ENCODE results near the gene SREK1. TPM values are rescaled to one million over a fixed set of nuclear protein-coding genes. Genes with fewer than 3 reads are reported as not detected.

The SREK1 gene
- total RNA-seq, 1 donor from 2014 or later = 60.7 TPM

- Histone ChIP-seq H3K9me3 (no peaks in the 10 kb centered on the region), H3K4me1 (no peaks in the 10 kb centered on the region), H3K4me3 (no peak overlapping the region), H3K27ac (no peak overlapping the region), H3K36me3 (peaks cover 95% of the 10 kb centered on the region), H3K27me3 (ENCODE audit: low read depth) (no peaks in the 10 kb centered on the region)
- intact Hi-C loops (cut with DNase I) = no loop called here
- DNase-seq (no peak), ATAC-seq (no peak)
- peak; percentile 20 for TF ChIP-seq CTCF (IDR thresholded peaks at IDR 0.05)
These were observed 30.2 kb downstream of the SREK1 start for GRCh38 chr5:66174338-66174737.

GRCh38 chr5:66178799-66179198 is 34.7 kb downstream of the SREK1 start:
- Histone ChIP-seq H3K4me1 (no peaks in the 10 kb centered on the region), H3K36me3 (peaks cover 85% of the 10 kb centered on the region), H3K4me3 (no peak overlapping the region), H3K9me3 (no peaks in the 10 kb centered on the region), H3K27me3 (ENCODE audit: low read depth) (no peaks in the 10 kb centered on the region), H3K27ac (no peak overlapping the region)
- TF ChIP-seq CTCF (IDR thresholded peaks at IDR 0.05) = no peak
- intact Hi-C loops (cut with DNase I) = no loop called here
- no peak for ATAC-seq
- DNase-seq = no peak

- no peak for ATAC-seq
- H3K36me3 ChIP-seq = peaks cover 80% of the 10 kb centered on the region
These were observed 35.4 kb downstream of the SREK1 start for GRCh38 chr5:66179297-66180051.

GRCh38 chr5:66180282-66181155 is 36.4 kb downstream of the SREK1 start:
- ATAC-seq (no peak), DNase-seq (no peak)
- no peak for TF ChIP-seq CTCF (IDR thresholded peaks at IDR 0.05)
- peaks cover 69% of the 10 kb centered on the region for H3K36me3 ChIP-seq
- no peak overlapping the region for H3K4me3 ChIP-seq
- no peak overlapping the region for H3K27ac ChIP-seq
- intact Hi-C loops (cut with DNase I) = no loop called here
- H3K27me3 ChIP-seq (ENCODE audit: low read depth) = no peaks in the 10 kb centered on the region
- no peaks in the 10 kb centered on the region for H3K9me3 ChIP-seq
- H3K4me1 ChIP-seq = no peaks in the 10 kb centered on the region

More at GRCh38 chr5:66179297-66180051, 35.4 kb downstream of the SREK1 start:
- intact Hi-C loops (cut with DNase I) = no loop called here
- no peak for TF ChIP-seq CTCF (IDR thresholded peaks at IDR 0.05)
- Histone ChIP-seq H3K27me3 (ENCODE audit: low read depth) (no peaks in the 10 kb centered on the region), H3K4me3 (no peak overlapping the region), H3K9me3 (no peaks in the 10 kb centered on the region), H3K27ac (no peak overlapping the region), H3K4me1 (no peaks in the 10 kb centered on the region)
- no peak for DNase-seq

- H3K36me3 ChIP-seq = peaks cover 16% of the 10 kb centered on the region
- H3K4me1 ChIP-seq = no peaks in the 10 kb centered on the region
- DNase-seq (no peak), ATAC-seq (no peak)
- H3K9me3 ChIP-seq = no peaks in the 10 kb centered on the region
- H3K4me3 ChIP-seq = no peak overlapping the region
- H3K27ac ChIP-seq = no peak overlapping the region
- TF ChIP-seq CTCF (IDR thresholded peaks at IDR 0.05) = no peak
- no peaks in the 10 kb centered on the region for H3K27me3 ChIP-seq (ENCODE audit: low read depth)
- intact Hi-C loops (cut with DNase I) = no loop called here
These were observed 42.0 kb downstream of the SREK1 start for GRCh38 chr5:66186108-66186507.
